GM21576 (cell line): ENCODE data around the gene IPCEF1.

Experiments used
- ATAC-seq: cut with Tn5 transposase; IDR thresholded peaks from one replicate; pipeline ENCODE4 v1.9.1; 2021; ENCODE audit warnings: mild to moderate bottlenecking, moderate library complexity; ENCODE audit not compliant: unreplicated experiment

IPCEF1 gene

GRCh38 chr6:154298297-154298696 lies 58.3 kb downstream of the IPCEF1 start:
- ATAC-seq = no peak

- no peak for ATAC-seq
These were observed 58.9 kb downstream of the IPCEF1 start for GRCh38 chr6:154297721-154298120.

GRCh38 chr6:154297210-154297609 lies 59.4 kb downstream of the IPCEF1 start:
- ATAC-seq = no peak

GRCh38 chr6:154295733-154296132 lies 60.9 kb downstream of the IPCEF1 start:
- ATAC-seq = no peak

GRCh38 chr6:154292855-154293519 lies 63.6 kb downstream of the IPCEF1 start:
- no peak for ATAC-seq

- no peak for ATAC-seq
These were observed 64.5 kb downstream of the IPCEF1 start for GRCh38 chr6:154292066-154292465.

- ATAC-seq = no peak
These were observed 66.6 kb downstream of the IPCEF1 start for GRCh38 chr6:154289818-154290508.

- ATAC-seq = no peak
These were observed 70.8 kb downstream of the IPCEF1 start for GRCh38 chr6:154285826-154286225.

GRCh38 chr6:154284313-154284853 lies 72.2 kb downstream of the IPCEF1 start:
- ATAC-seq = no peak

GRCh38 chr6:154280521-154280920 lies 76.1 kb downstream of the IPCEF1 start:
- ATAC-seq = no peak

GRCh38 chr6:154277629-154278017 lies 79.0 kb downstream of the IPCEF1 start:
- no peak for ATAC-seq

- ATAC-seq = peak; percentile 64
These were observed 79.6 kb downstream of the IPCEF1 start for GRCh38 chr6:154276810-154277628.

GRCh38 chr6:154274168-154274567 lies 82.4 kb downstream of the IPCEF1 start:
- ATAC-seq = no peak

GRCh38 chr6:154268486-154268885 lies 88.1 kb downstream of the IPCEF1 start:
- no peak for ATAC-seq

- peak; percentile 72 for ATAC-seq
These were observed 89.0 kb downstream of the IPCEF1 start for GRCh38 chr6:154267508-154268106.

GRCh38 chr6:154266560-154267099 lies 90.0 kb downstream of the IPCEF1 start:
- no peak for ATAC-seq

- ATAC-seq = no peak
These were observed 94.8 kb downstream of the IPCEF1 start for GRCh38 chr6:154261688-154262397.

- ATAC-seq = peak; percentile 88
These were observed 98.4 kb downstream of the IPCEF1 start for GRCh38 chr6:154258064-154258757.

GRCh38 chr6:154257067-154257466 lies 99.5 kb downstream of the IPCEF1 start:
- no peak for ATAC-seq

- no peak for ATAC-seq
These were observed 103.9 kb downstream of the IPCEF1 start for GRCh38 chr6:154252678-154253077.
